HG03520 (cell line): Measurements from ENCODE around the gene ERGIC2.
"Not testable (repeated sequence)": the region's sequence is repeated elsewhere in the genome, so short reads cannot be mapped to it uniquely, and the experiment has no call there.

Experiments used
- ATAC-seq: cut with Tn5 transposase; IDR thresholded peaks from one replicate; pipeline ENCODE4 v1.9.1; 2021; ENCODE audit warnings: mild to moderate bottlenecking, moderate library complexity; ENCODE audit not compliant: unreplicated experiment

ERGIC2 gene

DNA sequence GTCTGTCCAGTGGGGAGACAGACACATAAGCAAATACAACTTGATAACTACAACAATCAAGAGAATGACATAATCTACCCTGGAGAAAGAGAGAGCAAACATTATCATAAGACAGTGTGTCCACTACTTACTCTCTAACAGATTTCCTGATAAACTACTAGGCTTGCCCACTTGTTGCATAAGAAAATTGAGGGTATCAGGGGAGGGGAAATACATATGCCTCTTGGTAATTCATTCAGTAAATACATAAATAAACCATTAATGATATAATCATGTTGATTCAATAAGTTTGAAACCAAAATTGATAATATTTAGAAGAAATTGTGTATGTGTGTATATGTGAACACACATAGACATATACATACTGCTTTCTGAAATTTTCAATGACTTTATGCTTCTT, 76.6 kb downstream of the ERGIC2 start:
- ATAC-seq: no peak

DNA sequence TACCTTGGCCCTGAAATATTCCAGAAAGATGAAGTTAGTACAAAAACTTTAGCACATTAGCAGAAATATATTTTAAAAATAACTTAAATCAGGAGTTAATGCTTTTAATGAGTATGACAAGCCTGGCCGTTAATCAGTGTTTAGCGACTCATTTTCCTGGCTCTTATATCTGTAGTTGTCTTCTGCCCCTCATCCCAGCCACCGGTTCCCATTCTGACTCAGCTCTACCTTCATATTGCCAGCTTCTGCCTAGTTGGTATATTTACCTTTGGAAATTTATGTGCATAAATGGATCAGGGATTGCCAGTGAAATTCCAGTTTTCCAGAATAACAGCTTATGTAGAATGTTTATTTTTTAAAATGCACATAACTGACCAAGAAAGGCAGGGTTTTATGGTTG, 79.9 kb downstream of the ERGIC2 start:
- ATAC-seq: no peak

DNA sequence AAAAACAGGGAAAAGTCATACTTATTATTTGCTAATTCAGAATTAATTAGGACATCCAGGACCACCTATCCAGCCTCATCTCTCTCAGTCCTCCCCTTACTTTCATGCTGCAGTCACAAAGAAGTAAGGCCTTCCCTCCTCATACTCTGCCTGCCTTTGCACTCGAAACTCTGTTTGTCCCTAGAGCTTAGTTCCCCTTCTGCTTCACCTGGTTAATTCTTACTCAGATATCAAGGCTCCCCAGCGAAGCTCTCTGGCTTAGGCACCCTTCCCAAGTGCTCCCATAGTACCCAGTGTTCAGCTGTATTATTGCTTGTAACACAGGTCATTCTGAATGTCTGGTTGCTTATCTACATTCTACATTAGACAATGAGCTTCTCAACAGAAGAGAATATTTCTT, 81.3 kb downstream of the ERGIC2 start:
- no peak for ATAC-seq

DNA sequence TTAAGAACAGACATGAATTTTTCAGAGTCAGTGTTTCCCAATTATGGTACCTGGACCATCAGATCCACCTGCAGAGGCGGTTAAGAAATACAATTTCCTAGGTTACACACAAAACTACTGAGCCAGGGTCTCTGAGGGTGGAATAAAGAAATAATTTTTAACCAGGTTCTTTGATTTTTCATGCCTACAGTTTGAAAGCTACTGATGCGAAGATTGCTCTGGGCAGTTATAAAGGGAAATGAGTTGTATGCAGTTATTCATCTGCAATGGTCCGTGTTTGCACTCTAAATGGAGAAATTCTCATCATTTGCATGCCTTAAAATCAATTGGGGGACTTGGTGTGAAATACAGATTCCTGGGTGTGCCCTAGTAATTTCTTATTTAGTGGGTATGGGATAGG, 89.7 kb downstream of the ERGIC2 start:
- no peak for ATAC-seq

DNA sequence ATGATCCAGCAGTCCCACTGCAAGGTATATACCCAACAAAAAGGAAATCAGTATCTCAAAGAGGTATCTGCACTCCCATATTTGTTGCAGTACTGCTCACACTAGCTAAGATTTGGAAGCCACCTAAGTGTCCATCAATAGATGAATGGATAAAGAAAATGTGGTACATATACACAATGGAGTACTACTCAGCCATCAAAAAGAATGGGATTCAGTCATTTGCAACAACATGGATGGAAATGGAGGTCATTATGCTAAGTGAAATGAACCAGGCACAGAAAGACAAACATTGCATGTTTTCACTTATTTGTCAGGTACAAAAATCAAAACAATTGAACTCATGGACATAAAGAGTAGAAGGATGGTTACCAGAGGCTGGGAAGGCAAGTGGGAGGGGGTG, 90.5 kb downstream of the ERGIC2 start:
- not testable (repeated sequence) for ATAC-seq

DNA sequence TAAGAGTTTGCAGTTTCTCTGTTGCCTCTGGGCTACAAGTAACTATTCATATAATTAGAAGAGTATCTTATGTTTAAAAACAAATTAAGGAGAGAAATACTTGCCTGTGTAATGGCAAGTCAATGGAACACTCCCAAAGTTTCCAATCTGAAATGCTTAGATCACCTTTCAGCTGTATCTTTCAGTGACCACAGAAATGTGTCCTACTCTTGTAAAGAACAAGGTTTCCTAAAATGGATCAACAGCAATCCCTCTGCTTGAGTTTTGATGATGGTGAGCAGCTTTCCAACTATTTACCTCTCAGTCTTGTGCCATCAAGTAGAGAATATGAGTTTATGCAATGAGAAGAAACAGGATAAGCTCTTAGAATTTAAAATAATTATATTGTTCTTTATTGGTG, 92.9 kb downstream of the ERGIC2 start:
- ATAC-seq: no peak

DNA sequence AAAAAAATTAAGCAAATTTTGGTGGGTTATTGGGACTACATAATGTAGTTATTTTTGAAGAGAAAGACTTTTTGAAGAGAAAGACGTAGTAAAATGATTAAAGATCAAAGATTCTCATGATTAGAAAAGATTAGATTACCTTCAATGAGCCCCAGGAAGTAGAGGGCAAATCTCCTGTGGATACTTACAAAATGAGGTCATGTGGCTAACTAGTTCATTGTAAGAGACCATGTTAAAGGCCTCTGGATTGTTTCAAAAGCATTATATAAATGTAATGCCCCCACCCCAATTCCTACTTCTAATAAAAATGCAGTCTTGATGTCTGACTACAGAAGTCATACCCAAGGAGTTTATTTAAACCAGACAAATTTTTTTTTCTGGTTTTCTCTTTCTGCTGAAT, 93.3 kb downstream of the ERGIC2 start:
- ATAC-seq: no peak
